Right kidney (tissue), 1 donor: ENCODE results near the gene GRIFIN.

Experiments used
- DNase-seq: peaks from one replicate; pipeline ENCODE4 v3.0.0-alpha.2; 2016

The GRIFIN gene

DNA sequence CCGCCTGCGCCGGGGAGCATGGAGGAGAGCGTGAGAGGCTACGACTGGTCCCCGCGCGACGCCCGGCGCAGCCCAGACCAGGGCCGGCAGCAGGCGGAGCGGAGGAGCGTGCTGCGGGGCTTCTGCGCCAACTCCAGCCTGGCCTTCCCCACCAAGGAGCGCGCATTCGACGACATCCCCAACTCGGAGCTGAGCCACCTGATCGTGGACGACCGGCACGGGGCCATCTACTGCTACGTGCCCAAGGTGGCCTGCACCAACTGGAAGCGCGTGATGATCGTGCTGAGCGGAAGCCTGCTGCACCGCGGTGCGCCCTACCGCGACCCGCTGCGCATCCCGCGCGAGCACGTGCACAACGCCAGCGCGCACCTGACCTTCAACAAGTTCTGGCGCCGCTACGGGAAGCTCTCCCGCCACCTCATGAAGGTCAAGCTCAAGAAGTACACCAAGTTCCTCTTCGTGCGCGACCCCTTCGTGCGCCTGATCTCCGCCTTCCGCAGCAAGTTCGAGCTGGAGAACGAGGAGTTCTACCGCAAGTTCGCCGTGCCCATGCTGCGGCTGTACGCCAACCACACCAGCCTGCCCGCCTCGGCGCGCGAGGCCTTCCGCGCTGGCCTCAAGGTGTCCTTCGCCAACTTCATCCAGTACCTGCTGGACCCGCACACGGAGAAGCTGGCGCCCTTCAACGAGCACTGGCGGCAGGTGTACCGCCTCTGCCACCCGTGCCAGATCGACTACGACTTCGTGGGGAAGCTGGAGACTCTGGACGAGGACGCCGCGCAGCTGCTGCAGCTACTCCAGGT is 43.1 kb downstream of the GRIFIN start:
- no peak for DNase-seq

DNA sequence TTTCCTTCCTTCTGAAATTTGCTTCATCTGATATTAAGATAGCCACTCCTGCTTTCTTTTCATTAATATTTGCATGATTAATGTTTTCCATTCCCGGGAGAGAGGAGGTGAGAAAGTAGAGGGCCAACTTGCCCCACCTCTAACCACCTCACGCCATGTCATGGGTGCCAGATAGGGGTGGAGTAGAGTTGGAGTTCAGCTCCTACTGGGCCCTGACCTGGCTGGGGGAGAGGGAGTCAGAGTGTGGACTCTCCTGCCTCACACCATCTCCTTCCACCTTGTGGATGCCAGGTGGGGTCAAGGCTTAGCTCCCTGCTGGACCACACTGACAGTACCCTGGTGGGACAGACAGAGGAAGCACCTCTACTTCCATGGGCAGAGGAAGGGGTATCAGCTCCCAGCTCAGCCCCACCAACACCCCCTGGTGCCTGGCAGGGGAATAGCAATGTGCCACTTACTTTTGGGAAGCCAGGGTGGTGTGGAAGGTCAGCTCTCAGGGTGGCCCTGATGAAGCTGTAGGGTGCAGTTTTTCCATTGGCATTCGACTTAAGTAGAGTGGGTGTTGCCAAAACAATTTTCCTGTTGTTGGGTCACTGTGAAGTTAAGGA is 44.8 kb downstream of the GRIFIN start:
- DNase-seq: no peak

DNA sequence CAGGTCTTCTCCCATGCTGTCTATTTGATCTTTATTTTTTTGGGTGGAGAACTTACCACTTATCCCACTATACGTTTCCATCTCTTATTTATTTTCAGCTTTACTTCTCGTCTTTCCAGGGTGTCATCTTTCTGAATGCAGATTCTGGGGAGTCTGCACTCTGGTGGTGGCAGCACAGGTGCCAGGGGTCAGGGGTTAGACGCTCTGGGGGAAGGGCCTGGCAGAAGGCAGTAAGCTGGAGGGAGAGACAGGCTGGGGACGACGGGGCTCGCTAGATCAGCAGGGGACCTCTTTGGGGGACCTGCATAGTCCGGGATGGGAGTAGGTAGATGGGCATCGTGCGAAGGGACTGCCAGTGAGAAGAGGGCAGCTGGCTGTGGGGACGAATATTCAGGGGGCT is 50.4 kb downstream of the GRIFIN start:
- DNase-seq: no peak
